Bronchial epithelial cell (primary cell): ENCODE measurements around the gene KITLG. TPM values are rescaled to one million over a fixed set of nuclear protein-coding genes. Genes with fewer than 3 reads are reported as not detected.

Experiments used
- DNase-seq: peaks from one replicate; pipeline ENCODE4 v3.0.0-alpha.2; 2010; ENCODE audit warnings: low read depth
- FAIRE-seq: peaks from 2 replicates; lab custom pipeline; 2011; peaks lifted over from hg19 to GRCh38; lab: Jason Lieb, UNC
- H3K27me3 ChIP-seq: 2 replicates; pipeline ENCODE4 v1.5.1; 2011; ENCODE audit warnings: low read length; ENCODE audit not compliant: control insufficient read depth, insufficient read depth
- H3K36me3 ChIP-seq: 2 replicates; pipeline ENCODE4 v1.5.1; 2011; ENCODE audit warnings: low read length; ENCODE audit not compliant: control insufficient read depth, insufficient read depth
- H3K4me3 ChIP-seq: 2 replicates; pipeline ENCODE4 v1.5.1; 2011; ENCODE audit warnings: mild to moderate bottlenecking, low read depth, low read length, control low read depth
- CTCF ChIP-seq: IDR thresholded peaks from 2 replicates; pipeline ENCODE4 v1.5.1; 2011; ENCODE audit warnings: mild to moderate bottlenecking, moderate library complexity, low read length, control low read depth, inconsistent platforms; ENCODE audit not compliant: insufficient read depth, severe bottlenecking
- total RNA-seq: library from RNA; depleted of rRNA; stranded (reverse); fragments of >200 nt; gene quantifications from 2 replicates; pipeline ENCODE4 v1.2.1, GENCODE V29; 2014

Gene KITLG
- total RNA-seq, 1 donor from 2014 or later, result 22.4 TPM

- FAIRE-seq (no peak), DNase-seq (no peak)
- H3K27me3 ChIP-seq, result no peaks in the 10 kb centered on the region
- no peak overlapping the region for H3K4me3 ChIP-seq
- no peak for TF ChIP-seq CTCF
- no peaks in the 10 kb centered on the region for H3K36me3 ChIP-seq
Observed at GRCh38 chr12:88623777-88624548, 43.7 kb upstream of the KITLG start.

GRCh38 chr12:88617352-88617751, 37.1 kb upstream of the KITLG start:
- TF ChIP-seq CTCF, result no peak
- FAIRE-seq (no peak), DNase-seq (no peak)
- H3K36me3 ChIP-seq, result no peaks in the 10 kb centered on the region
- no peak overlapping the region for H3K4me3 ChIP-seq
- no peaks in the 10 kb centered on the region for H3K27me3 ChIP-seq

GRCh38 chr12:88615490-88615889, 35.2 kb upstream of the KITLG start:
- Histone ChIP-seq H3K36me3 (no peaks in the 10 kb centered on the region), H3K27me3 (no peaks in the 10 kb centered on the region), H3K4me3 (no peak overlapping the region)
- no peak for TF ChIP-seq CTCF
- FAIRE-seq, result no peak
- DNase-seq, result peak; percentile 65

GRCh38 chr12:88604646-88605045, 24.4 kb upstream of the KITLG start:
- DNase-seq (no peak), FAIRE-seq (no peak)
- TF ChIP-seq CTCF, result no peak
- Histone ChIP-seq H3K36me3 (no peaks in the 10 kb centered on the region), H3K4me3 (no peak overlapping the region), H3K27me3 (no peaks in the 10 kb centered on the region)

- TF ChIP-seq CTCF, result no peak
- FAIRE-seq, result no peak
- DNase-seq, result peak; percentile 84
Observed at GRCh38 chr12:88600272-88600671, 20.0 kb upstream of the KITLG start.

GRCh38 chr12:88597365-88597764, 17.1 kb upstream of the KITLG start:
- H3K4me3 ChIP-seq, result no peak overlapping the region
- H3K27me3 ChIP-seq, result no peaks in the 10 kb centered on the region
- no peak for DNase-seq
- FAIRE-seq, result no peak
- no peaks in the 10 kb centered on the region for H3K36me3 ChIP-seq
- no peak for TF ChIP-seq CTCF

More at GRCh38 chr12:88600272-88600671, 20.0 kb upstream of the KITLG start:
- Histone ChIP-seq H3K27me3 (no peaks in the 10 kb centered on the region), H3K36me3 (no peaks in the 10 kb centered on the region), H3K4me3 (no peak overlapping the region)
